ENCODE measurements around the gene GSTM5. TPM values are rescaled to one million over a fixed set of nuclear protein-coding genes. Genes with fewer than 3 reads are reported as not detected.
"Not testable (repeated sequence)": the region's sequence is repeated elsewhere in the genome, so short reads cannot be mapped to it uniquely, and the experiment has no call there.

GSTM5 gene
- total RNA-seq, 3 donors from 2014 or later = 0.05 TPM; not detected in 2

DNA sequence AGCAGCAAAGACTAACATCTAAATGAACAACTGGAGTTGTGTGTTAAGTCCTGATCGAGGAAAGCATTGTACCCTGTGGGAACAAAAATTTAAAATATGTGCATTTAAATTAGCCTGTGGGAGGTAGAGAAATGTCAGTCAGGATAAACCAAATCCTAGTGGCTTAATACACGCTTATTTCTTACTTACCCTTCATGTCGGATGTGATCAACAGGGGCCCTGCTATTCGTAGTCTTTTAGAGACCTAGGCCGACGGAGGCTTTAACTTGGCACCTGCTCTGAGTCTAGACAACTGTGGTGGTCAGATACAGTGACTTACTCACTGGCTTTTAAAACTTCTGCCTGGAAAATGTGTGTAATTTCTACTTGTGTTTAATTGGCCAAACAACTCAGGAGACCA lies 18.6 kb downstream of the GSTM5 start:
- H3K36me3 Mint-ChIP-seq (ENCODE audit: insufficient read depth) = no peaks in the 10 kb centered on the region
- H3K27me3 Mint-ChIP-seq (ENCODE audit: low read depth) = peaks cover 8% of the 10 kb centered on the region
- ATAC-seq (no peak), DNase-seq (no peak)
- H3K4me1 Mint-ChIP-seq (ENCODE audit: low read depth) = no peaks in the 10 kb centered on the region
- no peaks in the 10 kb centered on the region for H3K9me3 Mint-ChIP-seq
- no peak overlapping the region for H3K4me3 Mint-ChIP-seq

DNA sequence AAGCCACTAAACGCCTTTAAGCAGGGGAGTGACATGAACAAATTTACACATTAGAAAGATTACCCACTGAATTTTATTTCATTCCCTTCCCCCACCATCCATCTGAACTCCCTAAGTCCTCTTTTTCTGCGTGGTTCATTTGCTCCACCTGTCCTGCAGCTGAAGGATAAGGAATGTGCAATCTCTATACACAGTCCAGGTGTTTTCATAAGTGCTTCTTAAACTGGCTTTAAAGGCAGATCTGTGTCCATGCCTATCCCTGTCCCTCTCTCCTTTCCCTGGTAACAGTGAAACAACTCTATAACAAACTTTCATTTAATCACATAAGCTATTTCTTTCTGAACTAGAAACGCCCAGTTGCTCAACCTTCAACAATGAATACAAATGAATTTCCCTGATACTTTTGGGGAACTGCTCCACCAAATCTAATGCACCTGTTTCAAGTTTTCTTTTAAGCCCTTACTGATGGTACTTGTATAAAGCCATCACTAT lies 20.4 kb downstream of the GSTM5 start:
- H3K27me3 Mint-ChIP-seq (ENCODE audit: low read depth) = peaks cover 11% of the 10 kb centered on the region
- peaks cover 4% of the 10 kb centered on the region for H3K36me3 Mint-ChIP-seq (ENCODE audit: insufficient read depth)
- no peaks in the 10 kb centered on the region for H3K9me3 Mint-ChIP-seq
- DNase-seq (no peak), ATAC-seq (no peak)
- H3K4me1 Mint-ChIP-seq (ENCODE audit: low read depth) = no peaks in the 10 kb centered on the region
- no peak overlapping the region for H3K4me3 Mint-ChIP-seq

DNA sequence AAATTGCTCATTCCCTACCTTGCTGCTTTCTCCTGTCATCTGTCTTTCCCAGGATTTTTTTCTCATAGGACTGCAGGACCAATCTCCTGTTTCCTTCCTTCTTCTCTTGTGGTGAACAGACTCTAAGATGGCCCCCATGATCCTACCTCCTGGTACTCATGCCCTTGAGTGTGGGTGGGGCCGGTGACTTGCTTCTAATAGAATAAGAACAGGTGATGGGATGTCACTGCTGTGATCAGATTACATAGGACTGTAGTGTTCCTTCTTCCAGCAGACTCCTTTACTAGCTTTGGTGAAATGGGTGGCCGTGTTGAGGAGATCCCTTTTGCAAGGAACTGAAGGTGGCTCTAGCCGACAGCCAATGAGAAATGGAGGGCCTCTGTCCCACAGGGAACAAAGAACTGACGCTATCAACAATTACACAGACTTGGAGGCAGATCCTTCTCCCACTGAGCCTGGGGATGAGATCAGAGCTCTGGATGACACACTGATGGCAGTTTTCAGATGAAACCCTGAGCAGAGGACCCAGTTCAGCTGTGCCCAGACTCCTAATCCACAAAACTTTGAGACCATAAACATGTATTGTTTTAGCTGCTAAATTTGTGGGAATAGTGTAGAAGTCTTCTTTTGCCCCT lies 21.3 kb downstream of the GSTM5 start:
- Mint-ChIP-seq H3K4me1 (ENCODE audit: low read depth) (no peaks in the 10 kb centered on the region), H3K9me3 (no peaks in the 10 kb centered on the region), H3K27me3 (ENCODE audit: low read depth) (peaks cover 12% of the 10 kb centered on the region), H3K36me3 (ENCODE audit: insufficient read depth) (peaks cover 4% of the 10 kb centered on the region), H3K4me3 (no peak overlapping the region)
- ATAC-seq (no peak), DNase-seq (no peak)

DNA sequence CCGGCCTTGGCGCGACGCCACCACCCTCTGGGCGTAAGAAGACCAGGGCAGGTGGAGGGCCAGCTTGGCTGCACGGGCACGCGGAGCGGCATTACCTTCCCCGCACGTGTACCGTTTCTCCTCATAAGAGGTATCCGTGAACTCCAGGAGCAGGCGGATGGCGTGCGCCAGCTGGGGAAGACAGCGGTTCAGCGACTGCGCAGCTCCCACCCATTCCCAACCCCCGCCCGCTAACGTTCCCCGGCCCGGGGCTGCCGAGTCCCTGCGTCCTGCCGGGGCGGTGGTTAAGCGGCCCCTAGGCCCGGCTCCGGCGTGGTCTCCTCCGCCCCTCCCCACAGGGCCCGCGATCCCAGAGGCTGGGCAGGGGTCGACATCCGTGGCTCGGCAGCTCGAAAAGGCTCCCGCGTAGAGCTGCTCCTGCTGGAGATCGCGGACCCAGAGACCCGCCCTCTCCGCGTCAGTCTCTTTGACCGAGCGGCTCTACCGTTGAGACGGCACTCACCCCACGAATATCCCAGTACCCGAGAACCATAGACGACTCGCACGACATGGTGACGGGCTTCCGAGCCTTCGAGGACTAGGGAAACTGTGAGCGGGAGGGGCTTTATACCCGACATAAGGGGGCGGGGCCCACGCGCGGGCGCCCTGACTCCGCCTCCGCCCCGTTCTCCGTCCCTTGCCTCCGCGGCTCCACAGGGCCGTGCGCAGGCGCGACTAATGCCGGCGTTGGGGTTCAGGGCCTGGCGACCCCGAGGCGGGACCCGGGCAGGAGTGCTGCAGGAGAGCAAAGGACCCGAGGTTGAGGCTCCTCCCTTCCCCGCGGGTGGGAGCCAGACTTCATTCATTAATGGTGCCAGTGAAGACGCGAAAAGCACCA lies 27.9 kb downstream of the GSTM5 start:
- ATAC-seq = peak; percentile 96
- Mint-ChIP-seq H3K4me3 (peak overlapping the region; percentile 83), H3K9me3 (no peaks in the 10 kb centered on the region), H3K27me3 (ENCODE audit: low read depth) (peaks cover 19% of the 10 kb centered on the region), H3K36me3 (ENCODE audit: insufficient read depth) (peaks cover 4% of the 10 kb centered on the region), H3K4me1 (ENCODE audit: low read depth) (peaks cover 11% of the 10 kb centered on the region)
- peak; percentile 88 for DNase-seq

DNA sequence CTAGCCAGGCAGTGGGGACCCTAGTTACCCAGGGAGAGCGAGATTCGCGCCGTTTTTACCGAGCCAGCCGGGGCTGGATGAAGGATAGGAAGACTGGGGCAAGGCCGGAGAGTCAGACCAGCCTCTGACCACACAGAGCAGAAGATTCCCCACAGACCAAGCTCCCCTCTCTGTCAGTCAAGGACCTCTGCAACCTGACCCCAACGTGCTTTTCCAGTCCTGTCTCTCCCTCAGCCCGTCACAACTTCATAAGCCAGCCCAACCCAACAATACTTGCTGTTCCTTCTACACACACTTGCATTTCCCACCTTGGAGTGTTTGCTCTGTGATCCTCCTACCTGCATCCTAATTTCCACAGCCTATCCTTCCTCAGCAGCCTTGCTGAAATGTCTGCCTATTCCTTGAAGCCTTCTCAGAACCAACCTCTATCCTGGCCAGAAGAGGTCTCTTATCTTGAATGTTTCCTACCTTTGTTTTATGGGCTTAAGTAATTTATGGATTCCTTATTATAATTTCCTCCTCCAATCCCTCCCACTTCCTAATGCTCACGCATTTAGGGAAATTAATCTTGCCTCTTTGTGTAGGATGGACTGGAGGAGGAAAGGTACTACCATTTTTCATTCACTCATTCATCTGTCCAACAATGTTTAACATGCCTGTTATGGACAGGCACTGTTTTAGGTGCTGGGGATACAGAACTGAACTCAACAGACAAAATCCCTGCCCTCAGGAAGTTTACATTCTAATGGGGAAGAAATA lies 28.7 kb downstream of the GSTM5 start, which contains the start of gene GSTM3:
Gene GSTM3 (minus strand): TSS at position 424 of the 759 bp plus-strand sequence. CDS start 751 bp downstream, outside the sequence.
- peaks cover 21% of the 10 kb centered on the region for H3K27me3 Mint-ChIP-seq (ENCODE audit: low read depth)
- H3K4me1 Mint-ChIP-seq (ENCODE audit: low read depth) = peaks cover 11% of the 10 kb centered on the region
- no peaks in the 10 kb centered on the region for H3K9me3 Mint-ChIP-seq
- ATAC-seq = peak in 1 of 2 donors; percentile 10
- peak within 1 kb of the TSS; percentile 83 for H3K4me3 Mint-ChIP-seq
- no peak for DNase-seq
- H3K36me3 Mint-ChIP-seq (ENCODE audit: insufficient read depth) = peaks cover 4% of the 10 kb centered on the region

DNA sequence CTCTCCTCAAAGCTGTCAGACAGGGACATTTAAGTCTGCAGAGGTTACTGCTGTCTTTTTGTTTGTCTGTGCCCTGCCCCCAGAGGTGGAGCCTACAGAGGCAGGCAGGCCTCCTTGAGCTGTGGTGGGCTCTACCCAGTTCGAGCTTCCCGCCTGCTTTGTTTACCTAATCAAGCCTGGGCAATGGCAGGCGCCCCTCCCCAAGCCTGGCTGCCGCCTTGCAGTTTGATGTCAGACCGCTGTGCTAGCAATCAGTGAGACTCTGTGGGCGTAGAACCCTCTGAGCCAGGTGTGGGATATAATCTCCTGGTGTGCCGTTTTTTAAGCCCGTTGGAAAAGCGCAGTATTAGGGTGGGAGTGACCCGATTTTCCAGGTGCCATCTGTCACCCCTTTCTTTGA lies 36.3 kb downstream of the GSTM5 start:
- ATAC-seq; H3K9me3 Mint-ChIP-seq; H3K4me3 Mint-ChIP-seq; H3K36me3 Mint-ChIP-seq (ENCODE audit: insufficient read depth); DNase-seq; H3K4me1 Mint-ChIP-seq (ENCODE audit: low read depth): not testable (repeated sequence)
- H3K27me3 Mint-ChIP-seq (ENCODE audit: low read depth) = peaks cover 20% of the 10 kb centered on the region

DNA sequence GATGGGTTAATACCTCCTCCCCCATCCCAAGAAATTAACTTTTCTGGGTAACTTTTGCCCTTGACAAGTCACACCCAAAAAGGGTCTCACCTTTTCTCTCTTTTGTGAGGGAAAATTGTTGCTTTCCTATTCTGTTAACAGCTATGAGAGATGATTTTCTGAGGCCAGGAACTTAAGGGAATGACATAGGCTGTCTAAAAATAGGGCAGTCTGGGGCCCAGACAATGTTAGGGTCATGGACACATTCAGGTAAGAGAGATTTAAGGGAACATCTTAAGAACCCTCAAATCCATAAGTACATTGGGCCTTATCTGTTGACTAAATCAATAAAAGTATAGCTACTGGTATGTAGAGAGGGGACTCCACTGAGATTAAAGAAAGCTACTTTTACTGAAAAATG lies 37.2 kb downstream of the GSTM5 start:
- peaks cover 20% of the 10 kb centered on the region for H3K27me3 Mint-ChIP-seq (ENCODE audit: low read depth)
- no peak for ATAC-seq
- no peak overlapping the region for H3K4me3 Mint-ChIP-seq
- H3K4me1 Mint-ChIP-seq (ENCODE audit: low read depth) = no peaks in the 10 kb centered on the region
- H3K9me3 Mint-ChIP-seq = no peaks in the 10 kb centered on the region
- no peaks in the 10 kb centered on the region for H3K36me3 Mint-ChIP-seq (ENCODE audit: insufficient read depth)
- DNase-seq = no peak

DNA sequence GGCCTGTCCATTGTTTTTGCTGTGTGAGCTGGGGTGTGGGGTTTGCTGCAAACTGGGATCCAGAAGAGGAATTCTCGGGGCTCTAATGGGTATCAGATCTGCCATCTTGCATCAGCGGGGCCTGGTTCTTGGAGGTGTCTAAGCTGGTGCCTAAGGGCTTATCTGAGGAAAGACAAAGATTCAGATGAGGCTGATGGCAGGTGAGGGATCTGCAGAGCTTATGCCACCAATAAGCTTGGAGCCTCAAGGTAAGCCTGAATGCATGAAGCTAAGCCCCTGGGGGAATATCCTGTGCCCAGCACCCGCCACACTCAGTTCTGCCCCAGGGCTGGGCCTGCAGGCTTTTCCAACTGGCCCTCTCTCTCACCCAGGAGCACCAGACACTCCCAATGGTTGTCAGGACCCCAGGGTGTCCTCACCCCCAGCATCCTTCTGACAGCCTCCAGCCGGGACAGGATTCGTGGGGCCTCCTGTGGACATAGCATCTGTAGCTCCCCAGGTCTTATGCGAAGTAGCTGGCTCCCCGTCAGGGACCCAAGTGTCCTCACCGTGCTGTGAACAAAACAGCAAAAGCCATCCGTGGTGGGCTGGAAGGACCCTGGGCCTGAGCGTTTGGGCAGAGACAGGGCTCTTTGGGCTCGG lies 38.3 kb downstream of the GSTM5 start:
- H3K4me3 Mint-ChIP-seq = no peak overlapping the region
- DNase-seq (no peak), ATAC-seq (no peak)
- peaks cover 18% of the 10 kb centered on the region for H3K27me3 Mint-ChIP-seq (ENCODE audit: low read depth)
- H3K9me3 Mint-ChIP-seq = no peaks in the 10 kb centered on the region
- H3K36me3 Mint-ChIP-seq (ENCODE audit: insufficient read depth) = no peaks in the 10 kb centered on the region
- H3K4me1 Mint-ChIP-seq (ENCODE audit: low read depth) = no peaks in the 10 kb centered on the region

DNA sequence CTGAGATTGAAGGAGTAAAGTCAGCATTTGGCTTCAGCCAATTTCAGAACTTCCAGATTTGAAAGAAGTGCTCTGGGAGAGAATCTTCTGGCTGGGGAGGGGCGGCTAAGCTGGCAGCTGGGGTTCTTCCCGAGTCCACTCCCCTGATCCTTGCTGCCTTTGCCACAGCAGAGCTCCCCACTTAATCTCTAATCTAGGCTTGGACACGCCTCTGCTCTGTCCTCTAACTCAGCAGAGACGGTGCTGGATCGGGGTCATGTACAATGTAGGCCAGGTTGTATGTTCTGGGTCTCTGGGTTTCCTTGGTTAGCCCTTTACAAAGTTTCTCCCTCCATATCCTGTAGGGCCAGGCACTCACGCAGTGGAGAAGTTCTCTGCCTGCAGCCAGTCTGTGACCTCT lies 38.9 kb downstream of the GSTM5 start:
- H3K4me1 Mint-ChIP-seq (ENCODE audit: low read depth) = no peaks in the 10 kb centered on the region
- no peak overlapping the region for H3K4me3 Mint-ChIP-seq
- DNase-seq = no peak
- H3K27me3 Mint-ChIP-seq (ENCODE audit: low read depth) = peaks cover 18% of the 10 kb centered on the region
- no peak for ATAC-seq
- H3K36me3 Mint-ChIP-seq (ENCODE audit: insufficient read depth) = no peaks in the 10 kb centered on the region
- H3K9me3 Mint-ChIP-seq = no peaks in the 10 kb centered on the region

DNA sequence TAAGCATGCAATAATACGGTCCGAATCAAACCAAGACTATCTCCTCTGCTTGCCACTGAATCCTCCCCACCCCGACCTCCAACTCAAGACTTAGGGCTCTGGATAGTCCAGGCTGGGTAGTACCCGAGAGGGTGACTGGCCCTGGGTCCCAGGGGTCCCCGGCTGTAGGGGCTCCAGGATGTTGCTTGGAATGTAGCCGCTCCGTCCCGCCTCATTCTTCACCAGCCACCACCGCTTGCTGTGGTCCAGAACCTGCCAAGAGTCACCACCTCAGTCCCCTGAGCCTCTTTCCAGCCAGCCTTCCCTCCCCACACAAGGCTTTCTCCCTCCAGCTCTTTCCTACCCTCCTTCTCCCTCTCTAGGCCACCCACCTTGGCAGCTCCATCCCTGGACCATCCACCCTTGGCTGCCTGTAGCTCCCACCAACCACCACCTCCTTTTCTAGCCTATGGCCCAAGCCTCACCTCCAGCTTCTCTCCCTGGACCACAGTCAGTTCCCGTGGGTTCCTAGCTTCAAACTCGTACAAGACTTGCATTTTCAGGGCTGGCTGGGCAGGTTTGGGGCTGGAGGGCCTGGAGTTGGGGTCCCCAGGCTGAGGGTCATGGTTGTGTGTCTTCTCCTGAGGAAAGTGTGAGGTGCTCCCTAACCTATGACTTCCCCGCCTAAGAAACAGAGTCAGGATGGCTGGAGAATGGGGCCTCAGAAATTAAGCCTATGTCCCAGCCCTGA lies 39.6 kb downstream of the GSTM5 start:
- peaks cover 18% of the 10 kb centered on the region for H3K27me3 Mint-ChIP-seq (ENCODE audit: low read depth)
- H3K36me3 Mint-ChIP-seq (ENCODE audit: insufficient read depth) = no peaks in the 10 kb centered on the region
- H3K4me3 Mint-ChIP-seq = no peak overlapping the region
- ATAC-seq (no peak), DNase-seq (no peak)
- H3K9me3 Mint-ChIP-seq = no peaks in the 10 kb centered on the region
- H3K4me1 Mint-ChIP-seq (ENCODE audit: low read depth) = no peaks in the 10 kb centered on the region

DNA sequence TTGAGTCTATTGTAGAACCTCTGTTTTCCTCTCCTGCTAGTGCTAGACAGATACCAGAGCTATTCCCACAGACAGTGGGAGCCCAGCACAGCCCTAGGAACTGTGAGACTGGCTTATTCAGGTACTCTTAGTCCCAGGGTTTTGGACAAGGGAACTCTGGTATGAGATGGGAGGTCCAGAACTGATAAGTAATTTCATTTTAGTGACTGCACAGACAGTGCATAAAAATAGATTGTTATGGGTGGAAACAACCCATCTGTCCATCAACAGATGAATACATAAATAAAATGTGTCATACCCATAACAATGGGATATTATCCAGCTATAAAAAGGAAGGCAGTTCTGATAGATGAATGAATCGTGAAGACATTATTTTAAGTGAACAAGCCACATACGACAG lies 42.7 kb downstream of the GSTM5 start:
- no peaks in the 10 kb centered on the region for H3K36me3 Mint-ChIP-seq (ENCODE audit: insufficient read depth)
- ATAC-seq = no peak

DNA sequence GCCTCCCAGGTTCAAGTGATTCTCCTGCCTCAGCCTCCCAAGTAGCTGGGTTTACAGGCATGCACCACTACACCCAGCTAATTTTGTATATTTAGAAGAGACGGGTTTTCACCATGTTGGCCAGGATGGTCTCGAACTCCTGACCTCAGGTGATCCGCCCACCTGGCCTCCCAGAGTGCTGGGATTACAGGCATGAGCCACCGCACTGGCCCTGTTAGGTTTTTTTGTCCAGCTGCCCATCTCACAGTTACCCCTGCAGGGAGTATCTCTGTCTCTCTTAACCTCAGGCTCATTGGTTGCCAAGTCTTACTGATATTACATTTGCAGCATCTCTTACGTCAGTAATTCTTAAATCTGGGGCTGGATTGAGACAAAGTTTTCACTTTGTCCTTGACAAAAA lies 44.3 kb downstream of the GSTM5 start:
- H3K36me3 Mint-ChIP-seq (ENCODE audit: insufficient read depth); H3K4me3 Mint-ChIP-seq; ATAC-seq; DNase-seq; H3K4me1 Mint-ChIP-seq (ENCODE audit: low read depth); H3K9me3 Mint-ChIP-seq; H3K27me3 Mint-ChIP-seq (ENCODE audit: low read depth): not testable (repeated sequence)

More for the DNA sequence above, 42.7 kb downstream of the GSTM5 start:
- Mint-ChIP-seq H3K9me3 (no peaks in the 10 kb centered on the region), H3K4me3 (no peak overlapping the region), H3K27me3 (ENCODE audit: low read depth) (peaks cover 13% of the 10 kb centered on the region), H3K4me1 (ENCODE audit: low read depth) (no peaks in the 10 kb centered on the region)
- no peak for DNase-seq

DNA sequence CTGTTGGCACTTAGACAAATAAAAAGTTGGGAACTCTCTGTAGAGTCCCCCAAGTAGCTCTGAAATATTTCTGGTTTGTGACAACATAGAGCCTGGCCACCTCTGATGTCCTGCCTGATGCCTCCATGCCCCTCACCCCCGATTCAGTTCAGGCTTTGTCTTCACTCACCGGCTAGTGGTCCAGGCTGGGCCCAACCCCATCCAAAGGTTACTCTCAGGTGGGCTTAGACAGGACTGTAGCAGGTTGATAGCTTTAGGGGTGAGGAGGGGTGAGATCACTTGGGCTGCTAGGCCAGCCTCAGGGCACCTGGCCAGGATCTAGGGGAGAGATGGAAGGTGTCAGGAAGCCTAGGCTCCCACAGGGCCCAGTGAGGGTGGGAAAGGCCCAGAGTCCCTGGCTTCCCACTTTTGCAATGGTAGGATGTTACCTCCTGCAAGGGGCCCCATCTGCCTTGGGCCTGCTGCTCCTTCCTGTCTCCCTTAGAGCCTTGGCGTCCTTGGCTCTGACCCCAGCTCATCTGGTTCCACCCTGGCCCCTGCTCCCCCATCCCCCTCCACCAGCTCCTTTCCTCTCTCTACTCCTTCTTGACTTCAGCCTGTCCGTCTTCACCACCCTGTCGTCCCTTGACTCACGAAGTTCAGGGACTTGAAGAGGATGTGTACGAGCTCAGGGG lies 44.9 kb downstream of the GSTM5 start:
- ATAC-seq (no peak), DNase-seq (no peak)
- no peak overlapping the region for H3K4me3 Mint-ChIP-seq
- no peaks in the 10 kb centered on the region for H3K27me3 Mint-ChIP-seq (ENCODE audit: low read depth)
- H3K4me1 Mint-ChIP-seq (ENCODE audit: low read depth) = no peaks in the 10 kb centered on the region
- H3K36me3 Mint-ChIP-seq (ENCODE audit: insufficient read depth) = no peaks in the 10 kb centered on the region
- no peaks in the 10 kb centered on the region for H3K9me3 Mint-ChIP-seq
